ENCODE data around the gene TMIGD1.
A peak's percentile ranks its signal among the peaks of the same experiment; 100 is the strongest.

TMIGD1 gene

DNA sequence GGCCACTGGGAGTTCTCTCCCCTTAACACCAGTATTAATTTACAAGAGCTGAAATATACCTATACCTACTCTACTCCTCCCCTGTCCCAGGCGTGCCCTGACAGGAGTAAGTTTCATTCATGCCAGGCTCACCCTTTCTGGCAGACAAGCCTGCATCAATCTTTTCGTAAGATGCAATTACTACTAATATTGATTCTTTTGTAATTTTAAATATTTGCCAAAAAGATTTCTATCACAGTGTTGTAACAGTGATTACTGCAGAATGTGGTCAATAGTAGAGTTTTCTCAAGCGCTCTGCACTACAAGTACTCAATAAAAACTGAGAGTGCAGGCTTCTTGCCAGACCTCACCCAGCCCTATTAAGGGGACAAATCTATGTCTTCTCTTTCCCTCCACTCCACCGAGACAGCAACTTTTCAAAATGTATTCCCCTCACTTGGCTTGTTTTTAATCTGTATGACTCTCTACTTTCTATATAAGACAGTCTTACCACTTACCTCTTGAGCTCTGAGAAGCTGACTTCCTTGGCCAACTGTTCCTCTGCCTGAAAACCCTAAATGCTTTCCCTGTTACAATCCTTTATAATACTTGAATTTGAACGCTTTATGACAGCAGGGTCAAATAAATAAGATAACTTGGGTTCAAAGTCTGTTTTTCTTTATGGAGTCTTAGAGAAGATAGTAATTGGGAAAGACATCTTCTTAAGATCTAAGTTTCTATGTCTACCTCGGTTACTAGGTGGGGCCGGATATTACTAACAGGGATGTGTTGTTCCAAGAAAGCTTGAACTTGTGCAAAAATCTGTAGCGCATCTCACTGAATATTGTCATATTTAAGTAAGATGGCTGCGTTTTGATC, at the start of gene TMIGD1:
TSS of gene TMIGD1 (minus strand) at position 555 of the 858 bp plus-strand sequence. CDS start 1,924 bp downstream, outside the sequence.
- TF ChIP-seq, protein P1, sequence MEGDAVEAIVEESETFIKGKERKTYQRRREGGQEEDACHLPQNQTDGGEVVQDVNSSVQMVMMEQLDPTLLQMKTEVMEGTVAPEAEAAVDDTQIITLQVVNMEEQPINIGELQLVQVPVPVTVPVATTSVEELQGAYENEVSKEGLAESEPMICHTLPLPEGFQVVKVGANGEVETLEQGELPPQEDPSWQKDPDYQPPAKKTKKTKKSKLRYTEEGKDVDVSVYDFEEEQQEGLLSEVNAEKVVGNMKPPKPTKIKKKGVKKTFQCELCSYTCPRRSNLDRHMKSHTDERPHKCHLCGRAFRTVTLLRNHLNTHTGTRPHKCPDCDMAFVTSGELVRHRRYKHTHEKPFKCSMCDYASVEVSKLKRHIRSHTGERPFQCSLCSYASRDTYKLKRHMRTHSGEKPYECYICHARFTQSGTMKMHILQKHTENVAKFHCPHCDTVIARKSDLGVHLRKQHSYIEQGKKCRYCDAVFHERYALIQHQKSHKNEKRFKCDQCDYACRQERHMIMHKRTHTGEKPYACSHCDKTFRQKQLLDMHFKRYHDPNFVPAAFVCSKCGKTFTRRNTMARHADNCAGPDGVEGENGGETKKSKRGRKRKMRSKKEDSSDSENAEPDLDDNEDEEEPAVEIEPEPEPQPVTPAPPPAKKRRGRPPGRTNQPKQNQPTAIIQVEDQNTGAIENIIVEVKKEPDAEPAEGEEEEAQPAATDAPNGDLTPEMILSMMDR (IDR thresholded peaks at IDR 0.05; ENCODE audit: control extremely low read depth, extremely low read depth, low read depth, missing control alignments): no peak
- POLR2A ChIA-PET: no interaction called here
- DNase-seq (ENCODE audit: extremely low spot score): no peak
- CTCF ChIA-PET: interaction anchor here (0.9 to 10.2 kb wide), 5 partner anchors 10 to 227 kb away, joined by 3 to 158 read pairs (median 5); partner anchors contain the start of gene BLMH

GRCh38 chr17:30382345-30382744, 48.5 kb upstream of the TMIGD1 start:
- no peak for DNase-seq (ENCODE audit: extremely low spot score)
- TF ChIP-seq, protein P1 (IDR thresholded peaks at IDR 0.05; ENCODE audit: control extremely low read depth, extremely low read depth, low read depth, missing control alignments): no peak
- ChIA-PET CTCF (no interaction called here), POLR2A (no interaction called here)

DNA sequence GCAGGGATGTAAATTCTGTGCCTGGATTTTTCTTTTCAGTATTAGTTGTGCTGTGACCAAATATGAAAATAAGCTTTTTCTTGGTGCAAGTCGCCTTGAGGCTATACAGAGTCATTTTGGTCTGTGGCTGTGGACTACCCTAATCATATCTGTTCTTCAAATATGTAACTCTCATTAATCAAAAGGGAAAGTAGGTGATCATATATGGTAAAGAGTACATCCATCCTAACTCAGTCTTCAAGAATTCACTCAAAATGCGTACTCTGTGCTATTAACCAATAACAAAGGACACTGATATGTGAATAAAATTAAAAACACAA, 47.4 kb upstream of the TMIGD1 start:
- POLR2A ChIA-PET: no interaction called here
- DNase-seq (ENCODE audit: extremely low spot score): no peak
- TF ChIP-seq, protein P1 (IDR thresholded peaks at IDR 0.05; ENCODE audit: control extremely low read depth, extremely low read depth, low read depth, missing control alignments): no peak
- CTCF ChIA-PET: interaction anchor here (1.3 to 1.5 kb wide), 2 partner anchors 14 to 15 kb away, joined by 3 to 4 read pairs; no protein-coding TSS in a partner anchor

- TF ChIP-seq, protein P1 (IDR thresholded peaks at IDR 0.05; ENCODE audit: control extremely low read depth, extremely low read depth, low read depth, missing control alignments): no peak
- ChIA-PET CTCF (interaction anchor here (1.0 to 1.5 kb wide), 5 partner anchors 8 to 89 kb away, joined by 3 to 4 read pairs (median 3); no protein-coding TSS in a partner anchor), POLR2A (no interaction called here)
- DNase-seq (ENCODE audit: extremely low spot score): no peak
These were observed 46.9 kb upstream of the TMIGD1 start for GRCh38 chr17:30380643-30381339.

DNA sequence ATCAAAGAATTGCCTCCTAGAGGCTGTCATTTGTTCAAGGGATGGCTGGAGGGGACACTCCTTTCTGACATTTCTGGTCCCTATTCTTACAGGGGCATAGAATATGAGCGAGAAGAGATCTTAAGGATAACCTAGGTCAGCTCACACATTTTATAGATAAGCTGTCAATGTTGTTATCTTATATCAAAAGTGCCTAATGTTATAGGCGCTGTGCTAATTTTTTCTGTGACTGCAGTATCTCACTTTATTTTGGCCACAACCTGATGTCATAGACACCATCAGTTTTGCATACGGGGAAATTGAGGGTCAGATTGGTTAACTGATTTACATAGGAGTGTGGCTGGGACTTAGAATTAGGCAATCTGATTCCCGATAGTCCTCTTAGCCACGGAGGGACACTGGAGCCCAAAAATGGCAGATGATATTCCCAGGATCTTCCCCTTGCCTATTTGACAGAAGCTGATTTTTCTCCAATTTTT, 46.1 kb upstream of the TMIGD1 start:
- TF ChIP-seq, protein P1 (IDR thresholded peaks at IDR 0.05; ENCODE audit: control extremely low read depth, extremely low read depth, low read depth, missing control alignments): no peak
- ChIA-PET CTCF (interaction anchor here (1.0 to 1.5 kb wide), 4 partner anchors 9 to 88 kb away, joined by 3 read pairs; no protein-coding TSS in a partner anchor), POLR2A (interaction anchor here (0.5 kb wide), 1 partner anchor 16 kb away, joined by 6 read pairs; no protein-coding TSS in a partner anchor)
- peak; percentile 46 for DNase-seq (ENCODE audit: extremely low spot score)

- TF ChIP-seq, protein P1 (IDR thresholded peaks at IDR 0.05; ENCODE audit: control extremely low read depth, extremely low read depth, low read depth, missing control alignments): no peak
- ChIA-PET CTCF (interaction anchor here (1.3 to 1.4 kb wide), 2 partner anchors 10 to 87 kb away, joined by 3 read pairs; no protein-coding TSS in a partner anchor), POLR2A (interaction anchor here (0.5 kb wide), 1 partner anchor 16 kb away, joined by 6 read pairs; no protein-coding TSS in a partner anchor)
- peak; percentile 22 for DNase-seq (ENCODE audit: extremely low spot score)
These were observed 45.5 kb upstream of the TMIGD1 start for GRCh38 chr17:30379303-30379902.
